Measurements from ENCODE around the gene DUSP16. TPM values are rescaled to one million over a fixed set of nuclear protein-coding genes. Genes with fewer than 3 reads are reported as not detected.

DUSP16 gene
- total RNA-seq, 2 donors from 2014 or later, result 12.9 to 23.4 TPM

DNA sequence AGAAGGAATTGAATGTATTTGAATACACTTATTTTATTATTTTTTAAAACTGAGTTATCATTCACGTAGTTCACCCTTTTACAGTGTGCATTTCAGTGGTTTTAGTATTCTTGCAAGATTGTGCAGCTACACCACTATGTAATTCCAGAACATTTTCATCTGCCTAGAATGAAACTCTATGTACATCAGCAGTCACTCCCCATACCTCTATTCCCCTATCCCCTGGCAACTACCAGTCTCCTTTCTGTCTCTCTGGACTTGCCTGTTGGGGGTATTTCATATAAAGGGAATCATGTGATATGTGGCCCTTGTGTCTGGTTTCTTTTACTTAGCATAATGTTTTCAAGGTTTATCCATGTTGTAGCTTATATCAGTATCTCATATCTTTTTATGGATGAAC lies 109.0 kb downstream of the DUSP16 start:
- H3K36me3 ChIP-seq, result no peaks in the 10 kb centered on the region
- peaks cover 4 to 16% of the 10 kb centered on the region in 2 donors for H3K4me1 ChIP-seq (ENCODE audit: control insufficient read depth in 1 of 2, low read depth in 2 of 2)
- TF ChIP-seq, protein P1, sequence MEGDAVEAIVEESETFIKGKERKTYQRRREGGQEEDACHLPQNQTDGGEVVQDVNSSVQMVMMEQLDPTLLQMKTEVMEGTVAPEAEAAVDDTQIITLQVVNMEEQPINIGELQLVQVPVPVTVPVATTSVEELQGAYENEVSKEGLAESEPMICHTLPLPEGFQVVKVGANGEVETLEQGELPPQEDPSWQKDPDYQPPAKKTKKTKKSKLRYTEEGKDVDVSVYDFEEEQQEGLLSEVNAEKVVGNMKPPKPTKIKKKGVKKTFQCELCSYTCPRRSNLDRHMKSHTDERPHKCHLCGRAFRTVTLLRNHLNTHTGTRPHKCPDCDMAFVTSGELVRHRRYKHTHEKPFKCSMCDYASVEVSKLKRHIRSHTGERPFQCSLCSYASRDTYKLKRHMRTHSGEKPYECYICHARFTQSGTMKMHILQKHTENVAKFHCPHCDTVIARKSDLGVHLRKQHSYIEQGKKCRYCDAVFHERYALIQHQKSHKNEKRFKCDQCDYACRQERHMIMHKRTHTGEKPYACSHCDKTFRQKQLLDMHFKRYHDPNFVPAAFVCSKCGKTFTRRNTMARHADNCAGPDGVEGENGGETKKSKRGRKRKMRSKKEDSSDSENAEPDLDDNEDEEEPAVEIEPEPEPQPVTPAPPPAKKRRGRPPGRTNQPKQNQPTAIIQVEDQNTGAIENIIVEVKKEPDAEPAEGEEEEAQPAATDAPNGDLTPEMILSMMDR (IDR thresholded peaks at IDR 0.05), result no peak
- DNase-seq (ENCODE audit: low spot score) (no peak), ATAC-seq (ENCODE audit: insufficient number of reproducible peaks, low FRiP score, low read depth) (no peak)
- no peak overlapping the region for H3K4me3 ChIP-seq
- H3K9me3 ChIP-seq, result no peaks in the 10 kb centered on the region
- no peaks in the 10 kb centered on the region for H3K27me3 ChIP-seq (replicated peaks; ENCODE audit: insufficient read depth)
- no peak overlapping the region for H3K27ac ChIP-seq

DNA sequence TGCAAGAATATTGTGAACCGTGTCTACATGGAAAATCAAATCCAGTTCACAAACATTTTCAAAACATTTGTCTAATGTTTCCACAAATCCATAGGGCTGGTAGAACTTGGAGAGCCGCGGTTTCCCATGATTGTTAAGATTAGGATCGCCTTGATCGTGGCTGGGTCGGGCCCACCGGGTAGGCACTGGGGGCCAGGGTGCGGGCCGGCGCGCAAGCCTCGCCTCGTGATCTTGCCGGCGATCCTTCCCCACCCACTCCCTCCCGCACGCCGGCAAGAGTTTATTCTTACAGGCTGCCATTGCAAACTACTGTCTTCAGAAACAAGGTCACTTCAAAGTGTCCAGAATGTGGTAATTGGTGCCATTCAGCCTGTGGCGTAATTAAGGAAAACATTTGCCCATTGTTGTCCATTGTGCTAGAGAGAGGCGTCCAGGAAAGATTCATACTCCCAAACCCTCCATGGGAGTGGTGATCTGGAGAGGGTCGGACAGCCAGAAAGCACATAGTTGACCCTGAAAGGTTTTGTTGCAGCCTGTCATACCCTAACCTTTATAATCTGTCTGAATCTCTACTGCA lies 110.2 kb downstream of the DUSP16 start:
- Histone ChIP-seq H3K9me3 (no peaks in the 10 kb centered on the region), H3K27ac (no peak overlapping the region), H3K36me3 (no peaks in the 10 kb centered on the region), H3K4me3 (no peak overlapping the region), H3K4me1 (ENCODE audit: control insufficient read depth in 1 of 2, low read depth in 2 of 2) (peaks cover 4 to 21% of the 10 kb centered on the region in 2 donors), H3K27me3 (replicated peaks; ENCODE audit: insufficient read depth) (no peaks in the 10 kb centered on the region)
- DNase-seq (ENCODE audit: low spot score), result no peak
- no peak for ATAC-seq (ENCODE audit: insufficient number of reproducible peaks, low FRiP score, low read depth)
- TF ChIP-seq, protein P1 (IDR thresholded peaks at IDR 0.05), result no peak

DNA sequence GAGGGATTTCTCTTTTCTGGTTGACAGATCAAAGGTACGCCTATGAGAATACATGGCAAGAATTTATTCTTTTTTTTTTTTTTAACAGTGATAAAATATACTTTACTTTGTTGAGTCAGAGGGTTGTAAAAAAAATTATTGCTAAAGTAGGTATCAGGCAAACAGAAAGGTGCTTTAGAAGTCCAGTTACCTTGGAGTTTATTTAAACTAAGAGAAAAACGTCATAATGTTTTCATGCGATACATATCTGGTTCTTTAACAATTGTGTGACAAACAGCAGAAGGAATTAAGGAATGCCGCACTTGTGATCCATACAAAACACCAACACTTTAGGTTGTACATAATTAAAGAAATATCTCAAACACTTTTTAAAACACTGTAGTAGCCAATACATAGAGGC lies 111.6 kb downstream of the DUSP16 start:
- Histone ChIP-seq H3K9me3 (no peaks in the 10 kb centered on the region), H3K36me3 (no peaks in the 10 kb centered on the region), H3K4me1 (ENCODE audit: control insufficient read depth in 1 of 2, low read depth in 2 of 2) (peaks cover 4 to 32% of the 10 kb centered on the region in 2 donors), H3K4me3 (no peak overlapping the region), H3K27ac (no peak overlapping the region), H3K27me3 (replicated peaks; ENCODE audit: insufficient read depth) (no peaks in the 10 kb centered on the region)
- no peak for ATAC-seq (ENCODE audit: insufficient number of reproducible peaks, low FRiP score, low read depth)
- TF ChIP-seq, protein P1 (IDR thresholded peaks at IDR 0.05), result no peak
- no peak for DNase-seq (ENCODE audit: low spot score)

DNA sequence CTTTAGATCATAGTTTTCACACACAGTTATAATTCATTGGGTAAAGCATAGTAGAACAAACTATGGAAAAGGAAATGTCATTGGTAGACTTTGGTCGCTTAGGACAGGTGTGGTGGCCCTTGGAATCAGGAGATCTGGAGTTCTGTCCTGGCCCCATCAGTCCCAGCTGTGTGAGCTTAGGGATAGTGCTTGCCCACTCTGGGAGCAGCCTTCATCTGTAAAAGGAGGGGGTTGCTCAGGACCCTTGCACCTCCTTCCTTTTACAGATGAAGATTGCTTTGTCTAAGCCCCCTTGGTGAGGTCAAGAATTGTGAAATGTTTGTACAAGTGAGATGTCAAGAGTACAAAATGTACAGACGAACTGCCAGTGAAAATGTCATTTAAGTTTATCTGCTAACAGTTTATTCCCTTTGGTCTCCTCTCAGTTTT lies 112.6 kb downstream of the DUSP16 start:
- TF ChIP-seq, protein P1 (IDR thresholded peaks at IDR 0.05), result no peak
- Histone ChIP-seq H3K9me3 (no peaks in the 10 kb centered on the region), H3K36me3 (no peaks in the 10 kb centered on the region), H3K27ac (peak overlapping the region in 1 of 2 donors; percentile 48), H3K4me3 (peak overlapping the region; percentile 35), H3K4me1 (ENCODE audit: control insufficient read depth in 1 of 2, low read depth in 2 of 2) (peaks cover 4 to 32% of the 10 kb centered on the region in 2 donors), H3K27me3 (replicated peaks; ENCODE audit: insufficient read depth) (no peaks in the 10 kb centered on the region)
- DNase-seq (ENCODE audit: low spot score), result no peak
- no peak for ATAC-seq (ENCODE audit: insufficient number of reproducible peaks, low FRiP score, low read depth)

DNA sequence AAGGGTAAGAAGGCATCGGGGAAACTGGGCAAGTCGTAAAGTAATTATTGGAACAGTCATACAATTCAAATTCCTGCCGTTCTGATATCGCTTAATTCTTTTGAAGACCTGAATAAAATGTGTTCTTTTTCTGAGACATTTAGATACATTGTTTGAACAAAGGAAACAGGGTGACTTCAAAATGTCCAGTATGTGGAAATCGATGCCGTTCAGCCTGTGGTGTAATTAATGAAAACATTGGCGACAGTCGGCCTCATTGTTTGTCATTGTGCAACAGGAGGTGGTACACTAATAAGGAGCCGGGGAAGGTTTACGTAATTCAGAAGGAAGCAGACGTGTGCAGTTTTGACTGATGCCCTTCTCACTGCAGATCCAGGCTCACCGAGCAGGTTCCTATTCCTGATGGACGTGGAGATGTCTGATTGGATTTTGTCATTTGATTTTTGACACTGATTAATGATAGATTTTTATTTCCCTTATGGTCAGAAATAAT lies 113.1 kb downstream of the DUSP16 start:
- no peaks in the 10 kb centered on the region for H3K36me3 ChIP-seq
- no peaks in the 10 kb centered on the region for H3K27me3 ChIP-seq (replicated peaks; ENCODE audit: insufficient read depth)
- ATAC-seq (ENCODE audit: insufficient number of reproducible peaks, low FRiP score, low read depth) (peak; percentile 72), DNase-seq (ENCODE audit: low spot score) (peak; percentile 6)
- TF ChIP-seq, protein P1 (IDR thresholded peaks at IDR 0.05), result no peak
- H3K4me1 ChIP-seq (ENCODE audit: control insufficient read depth in 1 of 2, low read depth in 2 of 2), result peaks cover 4 to 34% of the 10 kb centered on the region in 2 donors
- peak overlapping the region; percentile 35 for H3K4me3 ChIP-seq
- peak overlapping the region; percentile 48 to 51 for H3K27ac ChIP-seq
- no peaks in the 10 kb centered on the region for H3K9me3 ChIP-seq

Data from thoracic aorta (tissue), 2 donors.